Adrenal gland (tissue), 5 donors: ENCODE measurements around the gene DUSP7.

ENCODE experiments used
- POLR2A ChIP-seq, 2 donors: fragments of 450-650 bp; IDR thresholded peaks; one replicate each; pipeline ENCODE4 v1.6.1; 2017; ENCODE audit warnings: antibody characterized with exemption in 2 of 2, mild to moderate bottlenecking in 2 of 2, moderate library complexity in 1 of 2
- TF ChIP-seq, protein P1 (sequence below), 6 experiments: fragments of 450-650 bp in 4 of 6; fragments of 200-600 bp in 2 of 6; sonication (generic) in 1 of 6; IDR thresholded peaks; 1 replicate in 5 of 6; 2 replicates in 1 of 6; pipeline versions ENCODE4 v1.5.1 to v1.8.0; 2016 to 2021; ENCODE audit warnings: antibody characterized with exemption in 6 of 6, mild to moderate bottlenecking in 2 of 6, moderate library complexity in 1 of 6
- donor health status: DM: no; HTN: no; CAD: no.

DNA sequence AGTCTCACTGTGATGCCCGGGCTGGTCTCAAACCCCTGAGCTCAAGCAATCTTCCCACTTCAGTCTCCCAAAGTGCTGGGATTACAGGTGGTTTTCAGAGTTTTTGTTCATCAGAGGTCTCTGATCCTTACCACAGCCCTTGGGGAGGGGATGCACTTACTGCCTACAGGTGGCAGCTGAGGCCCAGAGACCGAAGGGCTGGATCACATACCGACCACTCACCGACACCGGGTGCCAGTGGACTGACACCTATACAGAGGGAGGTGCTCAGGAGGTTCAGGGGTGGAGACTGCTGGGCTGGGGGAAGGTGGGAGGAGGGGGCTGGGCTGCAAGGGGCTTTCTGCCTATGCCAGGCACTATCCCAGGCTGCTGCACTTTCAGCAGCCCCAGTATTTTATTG is 19.5 kb downstream of the DUSP7 start:
- no peak for TF ChIP-seq POLR2A (IDR thresholded peaks at IDR 0.05)
- TF ChIP-seq, protein P1, sequence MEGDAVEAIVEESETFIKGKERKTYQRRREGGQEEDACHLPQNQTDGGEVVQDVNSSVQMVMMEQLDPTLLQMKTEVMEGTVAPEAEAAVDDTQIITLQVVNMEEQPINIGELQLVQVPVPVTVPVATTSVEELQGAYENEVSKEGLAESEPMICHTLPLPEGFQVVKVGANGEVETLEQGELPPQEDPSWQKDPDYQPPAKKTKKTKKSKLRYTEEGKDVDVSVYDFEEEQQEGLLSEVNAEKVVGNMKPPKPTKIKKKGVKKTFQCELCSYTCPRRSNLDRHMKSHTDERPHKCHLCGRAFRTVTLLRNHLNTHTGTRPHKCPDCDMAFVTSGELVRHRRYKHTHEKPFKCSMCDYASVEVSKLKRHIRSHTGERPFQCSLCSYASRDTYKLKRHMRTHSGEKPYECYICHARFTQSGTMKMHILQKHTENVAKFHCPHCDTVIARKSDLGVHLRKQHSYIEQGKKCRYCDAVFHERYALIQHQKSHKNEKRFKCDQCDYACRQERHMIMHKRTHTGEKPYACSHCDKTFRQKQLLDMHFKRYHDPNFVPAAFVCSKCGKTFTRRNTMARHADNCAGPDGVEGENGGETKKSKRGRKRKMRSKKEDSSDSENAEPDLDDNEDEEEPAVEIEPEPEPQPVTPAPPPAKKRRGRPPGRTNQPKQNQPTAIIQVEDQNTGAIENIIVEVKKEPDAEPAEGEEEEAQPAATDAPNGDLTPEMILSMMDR (IDR thresholded peaks at IDR 0.05): no peak
